ENCODE measurements around the gene BMP8A. TPM values are rescaled to one million over a fixed set of nuclear protein-coding genes. Genes with fewer than 3 reads are reported as not detected.
A peak's percentile ranks its signal among the peaks of the same experiment; 100 is the strongest.
"Not testable (repeated sequence)": the region's sequence is repeated elsewhere in the genome, so short reads cannot be mapped to it uniquely, and the experiment has no call there.

BMP8A gene
- polyA plus RNA-seq, 3 donors = not detected

DNA sequence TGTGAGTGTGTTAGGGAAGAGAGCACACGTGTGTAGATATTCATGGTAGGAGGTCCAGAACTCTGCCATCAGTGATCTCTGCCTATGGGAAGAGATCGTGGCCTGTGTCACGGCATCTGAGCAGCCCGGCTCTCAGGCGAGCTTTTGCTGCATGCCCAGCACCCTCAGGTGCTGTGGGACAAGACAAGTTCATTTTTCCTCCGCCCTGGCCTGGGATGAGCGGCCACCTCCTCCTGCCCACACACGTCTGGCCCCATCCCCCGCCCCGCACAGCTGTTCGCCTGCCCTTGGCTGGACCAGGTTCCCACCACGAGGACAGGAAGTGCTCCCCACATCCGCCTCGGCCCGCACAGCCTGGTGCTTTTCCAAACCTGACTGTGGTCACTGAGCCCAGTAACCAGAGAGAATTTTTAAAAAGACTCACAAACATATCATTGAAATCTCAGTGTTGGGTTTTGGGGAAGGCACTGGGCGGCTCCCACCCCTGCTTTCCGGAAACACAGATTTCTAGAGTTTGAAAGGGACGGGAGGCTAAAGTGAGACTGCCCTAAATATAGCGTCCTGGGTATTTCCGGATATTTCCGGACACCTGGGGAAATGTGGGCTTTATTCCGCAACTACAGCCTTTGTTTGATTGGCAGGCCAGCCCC is 18.0 kb downstream of the BMP8A start:
- no peak overlapping the region for H3K27ac ChIP-seq (ENCODE audit: low read depth in 1 of 2, low read length in 2 of 2)
- TF ChIP-seq, protein P1, sequence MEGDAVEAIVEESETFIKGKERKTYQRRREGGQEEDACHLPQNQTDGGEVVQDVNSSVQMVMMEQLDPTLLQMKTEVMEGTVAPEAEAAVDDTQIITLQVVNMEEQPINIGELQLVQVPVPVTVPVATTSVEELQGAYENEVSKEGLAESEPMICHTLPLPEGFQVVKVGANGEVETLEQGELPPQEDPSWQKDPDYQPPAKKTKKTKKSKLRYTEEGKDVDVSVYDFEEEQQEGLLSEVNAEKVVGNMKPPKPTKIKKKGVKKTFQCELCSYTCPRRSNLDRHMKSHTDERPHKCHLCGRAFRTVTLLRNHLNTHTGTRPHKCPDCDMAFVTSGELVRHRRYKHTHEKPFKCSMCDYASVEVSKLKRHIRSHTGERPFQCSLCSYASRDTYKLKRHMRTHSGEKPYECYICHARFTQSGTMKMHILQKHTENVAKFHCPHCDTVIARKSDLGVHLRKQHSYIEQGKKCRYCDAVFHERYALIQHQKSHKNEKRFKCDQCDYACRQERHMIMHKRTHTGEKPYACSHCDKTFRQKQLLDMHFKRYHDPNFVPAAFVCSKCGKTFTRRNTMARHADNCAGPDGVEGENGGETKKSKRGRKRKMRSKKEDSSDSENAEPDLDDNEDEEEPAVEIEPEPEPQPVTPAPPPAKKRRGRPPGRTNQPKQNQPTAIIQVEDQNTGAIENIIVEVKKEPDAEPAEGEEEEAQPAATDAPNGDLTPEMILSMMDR (IDR thresholded peaks at IDR 0.05) = no peak
- H3K79me2 ChIP-seq (ENCODE audit: insufficient read depth, low read length) = no peaks in the 10 kb centered on the region
- WGBS (ENCODE audit: insufficient coverage) = 20% methylated on average over 12 of the region's 22 CpGs
- peaks cover 0 to 20% of the 10 kb centered on the region in 2 donors for H3K27me3 ChIP-seq (ENCODE audit: control insufficient read depth in 2 of 2, insufficient read depth in 2 of 2, low read length in 2 of 2)
- peak overlapping the region; percentile 47 to 81 for H3K4me3 Mint-ChIP-seq
- peaks cover 12 to 27% (median 18%) of the 10 kb centered on the region in 3 donors for H3K27me3 Mint-ChIP-seq (ENCODE audit: low read depth in 3 of 3)
- no peaks in the 10 kb centered on the region for H3K9me3 ChIP-seq (replicated peaks in 1 of 2; ENCODE audit: control insufficient read depth in 1 of 2, insufficient read depth in 1 of 2, low read length in 2 of 2)
- H3K4me2 ChIP-seq (replicated peaks; ENCODE audit: extremely low read depth, low read length, poor library complexity, severe bottlenecking) = no peak overlapping the region
- H3K9me3 Mint-ChIP-seq = no peaks in the 10 kb centered on the region
- no peak overlapping the region for H2AFZ ChIP-seq (ENCODE audit: insufficient read depth, low read depth, low read length, poor library complexity, severe bottlenecking)
- no peaks in the 10 kb centered on the region for H3K36me3 Mint-ChIP-seq
- H3K36me3 ChIP-seq (replicated peaks in 1 of 2; ENCODE audit: control insufficient read depth in 1 of 2, insufficient read depth in 2 of 2, low read length in 2 of 2) = no peaks in the 10 kb centered on the region
- peak in 1 of 3 donors; percentile 17 for DNase-seq
- H3K4me1 Mint-ChIP-seq = peaks cover 13% of the 10 kb centered on the region
- peak overlapping the region in 1 of 7 donors; percentile 32 for H3K27ac Mint-ChIP-seq
- no peaks in the 10 kb centered on the region for H4K20me1 ChIP-seq (ENCODE audit: insufficient read depth, low read length)
- intact Hi-C loops (cut with micrococcal nuclease) = no loop called here
- no peak overlapping the region for H3K4me3 ChIP-seq (replicated peaks in 1 of 3; ENCODE audit: low read depth in 2 of 3, low read length in 3 of 3)
- peaks cover 5 to 7% of the 10 kb centered on the region in 2 donors for H3K4me1 ChIP-seq (ENCODE audit: control insufficient read depth in 1 of 2, insufficient read depth in 2 of 2, low read length in 2 of 2)
- no peak overlapping the region for H3K9ac ChIP-seq (ENCODE audit: insufficient read depth, low read length, poor library complexity, severe bottlenecking)

DNA sequence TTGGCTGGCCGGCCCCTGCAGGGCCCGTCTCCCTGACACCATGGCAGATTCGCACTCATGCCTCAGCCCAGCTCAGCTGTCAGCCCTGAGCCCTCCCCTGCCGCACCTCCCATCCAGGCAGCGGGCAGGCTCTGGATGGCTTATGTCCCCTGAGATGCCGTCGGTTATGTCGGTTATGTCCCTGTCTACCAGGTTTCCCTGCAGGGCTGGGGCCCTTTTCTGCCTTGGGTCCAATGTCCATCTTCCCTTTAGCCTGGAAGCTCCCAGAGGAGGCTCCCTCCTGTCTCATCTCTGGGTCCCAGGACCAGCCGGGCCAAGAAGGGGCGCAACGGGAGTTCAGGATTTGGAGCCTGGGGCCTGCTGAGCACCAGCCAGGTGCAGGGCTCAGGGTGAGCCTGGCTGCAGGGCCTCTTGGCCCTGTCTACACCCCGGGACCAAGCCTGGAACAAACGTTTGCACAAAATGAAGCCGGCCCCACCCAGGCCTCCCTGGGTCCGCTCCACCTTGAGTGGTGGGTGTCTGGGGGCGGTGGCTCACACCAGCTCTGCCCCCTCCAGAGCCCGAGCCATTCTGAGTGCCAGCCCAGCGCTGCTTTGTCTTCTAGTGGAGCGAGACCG is 19.2 kb downstream of the BMP8A start:
- H3K27ac ChIP-seq (ENCODE audit: low read depth in 1 of 2, low read length in 2 of 2); H3K36me3 Mint-ChIP-seq; H3K36me3 ChIP-seq (replicated peaks in 1 of 2; ENCODE audit: control insufficient read depth in 1 of 2, insufficient read depth in 2 of 2, low read length in 2 of 2); H3K4me3 Mint-ChIP-seq; H3K27ac Mint-ChIP-seq; H3K9me3 Mint-ChIP-seq; H2AFZ ChIP-seq (ENCODE audit: insufficient read depth, low read depth, low read length, poor library complexity, severe bottlenecking); H3K9me3 ChIP-seq (replicated peaks in 1 of 2; ENCODE audit: control insufficient read depth in 1 of 2, insufficient read depth in 1 of 2, low read length in 2 of 2); H3K4me2 ChIP-seq (replicated peaks; ENCODE audit: extremely low read depth, low read length, poor library complexity, severe bottlenecking); DNase-seq; intact Hi-C loops (cut with micrococcal nuclease); H3K4me1 ChIP-seq (ENCODE audit: control insufficient read depth in 1 of 2, insufficient read depth in 2 of 2, low read length in 2 of 2); H3K79me2 ChIP-seq (ENCODE audit: insufficient read depth, low read length); H3K4me3 ChIP-seq (replicated peaks in 1 of 3; ENCODE audit: low read depth in 2 of 3, low read length in 3 of 3); H3K9ac ChIP-seq (ENCODE audit: insufficient read depth, low read length, poor library complexity, severe bottlenecking); H4K20me1 ChIP-seq (ENCODE audit: insufficient read depth, low read length): not testable (repeated sequence)
- 92% methylated on average over 11 of the region's 20 CpGs for WGBS (ENCODE audit: insufficient coverage)
- Mint-ChIP-seq H3K4me1 (peaks cover 15% of the 10 kb centered on the region), H3K27me3 (ENCODE audit: low read depth in 3 of 3) (peaks cover 12 to 32% (median 18%) of the 10 kb centered on the region in 3 donors)
- peaks cover 0 to 20% of the 10 kb centered on the region in 2 donors for H3K27me3 ChIP-seq (ENCODE audit: control insufficient read depth in 2 of 2, insufficient read depth in 2 of 2, low read length in 2 of 2)

DNA sequence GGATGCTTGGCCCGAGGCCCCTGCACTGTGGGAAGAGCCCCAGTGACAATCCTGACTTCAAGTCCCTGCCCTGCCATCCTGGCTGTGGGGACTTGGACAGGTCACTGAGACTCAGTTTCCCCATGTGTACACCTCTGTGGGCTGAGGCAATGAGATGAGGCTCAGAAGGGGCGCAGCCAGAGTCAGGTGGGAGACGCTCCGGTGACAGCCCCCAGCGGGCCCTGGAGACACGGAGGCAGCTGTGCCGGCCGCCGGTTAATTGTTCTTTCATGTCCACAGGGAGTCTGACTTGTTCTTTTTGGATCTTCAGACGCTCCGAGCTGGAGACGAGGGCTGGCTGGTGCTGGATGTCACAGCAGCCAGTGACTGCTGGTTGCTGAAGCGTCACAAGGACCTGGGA is 20.0 kb downstream of the BMP8A start:
- whole genome bisulfite sequencing (ENCODE audit: insufficient coverage) = no CpG with 5 or more reads among the region's 13 CpGs
- H3K4me3 Mint-ChIP-seq = not testable (repeated sequence)

More for the DNA sequence above, 20.0 kb downstream of the BMP8A start:
- H3K9me3 Mint-ChIP-seq; H3K4me2 ChIP-seq (replicated peaks; ENCODE audit: extremely low read depth, low read length, poor library complexity, severe bottlenecking); H4K20me1 ChIP-seq (ENCODE audit: insufficient read depth, low read length); H2AFZ ChIP-seq (ENCODE audit: insufficient read depth, low read depth, low read length, poor library complexity, severe bottlenecking); H3K79me2 ChIP-seq (ENCODE audit: insufficient read depth, low read length); H3K36me3 Mint-ChIP-seq; H3K27ac ChIP-seq (ENCODE audit: low read depth in 1 of 2, low read length in 2 of 2); H3K4me1 ChIP-seq (ENCODE audit: control insufficient read depth in 1 of 2, insufficient read depth in 2 of 2, low read length in 2 of 2); H3K36me3 ChIP-seq (replicated peaks in 1 of 2; ENCODE audit: control insufficient read depth in 1 of 2, insufficient read depth in 2 of 2, low read length in 2 of 2); H3K9ac ChIP-seq (ENCODE audit: insufficient read depth, low read length, poor library complexity, severe bottlenecking); H3K9me3 ChIP-seq (replicated peaks in 1 of 2; ENCODE audit: control insufficient read depth in 1 of 2, insufficient read depth in 1 of 2, low read length in 2 of 2); DNase-seq; intact Hi-C loops (cut with micrococcal nuclease); H3K27ac Mint-ChIP-seq; H3K4me3 ChIP-seq (replicated peaks in 1 of 3; ENCODE audit: low read depth in 2 of 3, low read length in 3 of 3): not testable (repeated sequence)
- peaks cover 12 to 32% (median 18%) of the 10 kb centered on the region in 3 donors for H3K27me3 Mint-ChIP-seq (ENCODE audit: low read depth in 3 of 3)
- H3K4me1 Mint-ChIP-seq = peaks cover 15% of the 10 kb centered on the region
- H3K27me3 ChIP-seq (ENCODE audit: control insufficient read depth in 2 of 2, insufficient read depth in 2 of 2, low read length in 2 of 2) = peaks cover 0 to 20% of the 10 kb centered on the region in 2 donors

Data from CD14-positive monocyte (primary cell).